HEK293 (cell line): ENCODE data around the gene NFKBIZ.
"Not testable (repeated sequence)": the region's sequence is repeated elsewhere in the genome, so short reads cannot be mapped to it uniquely, and the experiment has no call there.

Experiments used
- CTCF ChIA-PET: fragments of 350-600 bp; formaldehyde crosslinking; extraction: SDS; loops from one replicate; lab custom pipeline; 2021; ENCODE audit warnings: antibody characterized with exemption; lab: Yijun Ruan, JAX
- POLR2A ChIA-PET: fragments of 300-600 bp; formaldehyde crosslinking; extraction: SDS; loops from one replicate; lab custom pipeline; 2020; ENCODE audit warnings: antibody characterized with exemption, inconsistent platforms; lab: Yijun Ruan, JAX
- H3K27ac ChIP-seq: fragments of 200-500 bp; sonication (Bioruptor generic); 2 replicates; pipeline ENCODE4 v1.5.1; 2014; ENCODE audit warnings: low read depth, low read length, control low read depth, inconsistent platforms; ENCODE audit errors: extremely low read depth
- H3K36me3 ChIP-seq, 2 experiments: fragments of 200-500 bp in 1 of 2; sonication (Bioruptor generic) in 1 of 2; 1 replicate in 1 of 2; 2 replicates in 1 of 2; pipeline ENCODE4 v1.5.1; 2014 to 2017; ENCODE audit warnings: inconsistent platforms in 2 of 2, low read length in 2 of 2; ENCODE audit not compliant: control insufficient read depth in 2 of 2, insufficient read depth in 1 of 2
- H3K4me1 ChIP-seq: fragments of 200-500 bp; sonication (Bioruptor generic); 2 replicates; pipeline ENCODE4 v1.5.1; 2014; ENCODE audit warnings: mild to moderate bottlenecking, low read length, inconsistent platforms; ENCODE audit not compliant: control insufficient read depth, insufficient read depth
- H3K4me3 ChIP-seq: 2 replicates; pipeline ENCODE4 v1.5.1; 2011; ENCODE audit warnings: low read depth, mild to moderate bottlenecking, control low read depth, low read length, moderate library complexity
- H3K9me3 ChIP-seq: fragments of 200-500 bp; sonication (Bioruptor generic); 2 replicates; pipeline ENCODE4 v1.5.1; 2014; ENCODE audit warnings: low read depth, low read length, inconsistent platforms; ENCODE audit not compliant: control insufficient read depth, insufficient read depth
- GLIS1 ChIP-seq: fragments of 450-650 bp; formaldehyde crosslinking; IDR thresholded peaks from 2 replicates; pipeline ENCODE4 v1.5.1; 2016; ENCODE audit warnings: missing biosample characterization, missing genetic modification characterization
- OSR2 ChIP-seq: fragments of 450-650 bp; formaldehyde crosslinking; IDR thresholded peaks from 2 replicates; pipeline ENCODE4 v1.5.1; 2016; ENCODE audit warnings: missing biosample characterization, missing genetic modification characterization
- PRDM1 ChIP-seq: fragments of 450-650 bp; formaldehyde crosslinking; IDR thresholded peaks from 2 replicates; pipeline ENCODE4; 2016; ENCODE audit warnings: missing biosample characterization, missing genetic modification characterization
- REST ChIP-seq: fragments of 450-650 bp; formaldehyde crosslinking; IDR thresholded peaks from 2 replicates; pipeline ENCODE4 v1.5.1; 2016; ENCODE audit warnings: missing biosample characterization, missing genetic modification characterization
- SCRT1 ChIP-seq: fragments of 450-650 bp; formaldehyde crosslinking; IDR thresholded peaks from 2 replicates; pipeline ENCODE4 v1.5.1; 2016; ENCODE audit warnings: missing biosample characterization, missing genetic modification characterization, borderline replicate concordance
- SCRT2 ChIP-seq: fragments of 450-650 bp; formaldehyde crosslinking; IDR thresholded peaks from 2 replicates; pipeline ENCODE4 v1.5.1; 2016; ENCODE audit warnings: missing biosample characterization, missing genetic modification characterization
- ZNF10 ChIP-seq: fragments of 450-650 bp; formaldehyde crosslinking; IDR thresholded peaks from 2 replicates; pipeline ENCODE4 v1.5.1; 2017; ENCODE audit warnings: missing biosample characterization, missing genetic modification characterization
- ZNF148 ChIP-seq: fragments of 450-650 bp; formaldehyde crosslinking; IDR thresholded peaks from 2 replicates; pipeline ENCODE4 v1.5.0; 2017; ENCODE audit warnings: missing biosample characterization, missing genetic modification characterization, borderline replicate concordance
- ZNF248 ChIP-seq: fragments of 450-650 bp; formaldehyde crosslinking; IDR thresholded peaks from 2 replicates; pipeline ENCODE4 v1.5.1; 2017; ENCODE audit warnings: missing biosample characterization, missing genetic modification characterization
- ZNF354C ChIP-seq: fragments of 450-650 bp; formaldehyde crosslinking; IDR thresholded peaks from 2 replicates; pipeline ENCODE4 v1.5.1; 2016; ENCODE audit warnings: missing biosample characterization, missing genetic modification characterization, low read depth, borderline replicate concordance
- ZNF426 ChIP-seq: fragments of 450-650 bp; formaldehyde crosslinking; IDR thresholded peaks from 2 replicates; pipeline ENCODE4 v1.5.1; 2017; ENCODE audit warnings: missing biosample characterization, missing genetic modification characterization, mild to moderate bottlenecking, inconsistent platforms, moderate library complexity
- ZNF580 ChIP-seq: fragments of 450-650 bp; formaldehyde crosslinking; IDR thresholded peaks from 2 replicates; pipeline ENCODE4 v1.5.1; 2016; ENCODE audit warnings: missing biosample characterization, missing genetic modification characterization

NFKBIZ gene

GRCh38 chr3:101862416-101863165, 13.3 kb downstream of the NFKBIZ start:
- Histone ChIP-seq H3K4me1 (peaks cover 3% of the 10 kb centered on the region; the same call in 1 of the 2 replicates), H3K36me3 (peaks cover 13 to 38% of the 10 kb centered on the region in 2 experiments), H3K9me3 (no peaks in the 10 kb centered on the region), H3K27ac (no peak overlapping the region), H3K4me3 (no peak overlapping the region)
- CTCF ChIA-PET = no interaction called here
- TF ChIP-seq PRDM1 (tag by site-specific recombination) (no peak), ZNF426 (tag by site-specific recombination) (no peak), ZNF354C (no peak), ZNF248 (tag by site-specific recombination) (no peak), GLIS1 (tag by site-specific recombination) (no peak), ZNF10 (tag by site-specific recombination) (no peak), ZNF580 (tag by site-specific recombination) (no peak), REST (tag by site-specific recombination) (no peak), SCRT1 (tag by site-specific recombination) (no peak), ZNF148 (no peak)
- TF ChIP-seq, all 188 proteins: peak for 0
- POLR2A ChIA-PET = no interaction called here

- H3K27ac ChIP-seq, H3K9me3 ChIP-seq, H3K4me1 ChIP-seq, H3K4me3 ChIP-seq: not testable (repeated sequence)
- H3K36me3 ChIP-seq = peaks cover 0 to 15% of the 10 kb centered on the region in 2 experiments; a peak in 2 of 3 replicates
- POLR2A ChIA-PET = interaction anchor here (1.1 kb wide), 1 partner anchor 15 kb away, joined by 3 read pairs; no protein-coding TSS in a partner anchor
- CTCF ChIA-PET = interaction anchor here (0.9 to 1.2 kb wide), 2 partner anchors 11 to 364 kb away, joined by 3 read pairs; no protein-coding TSS in a partner anchor
Measured at GRCh38 chr3:101864926-101865325, 15.6 kb downstream of the NFKBIZ start.

- peak; percentile 39; the same call in 1 of the 2 replicates for TF ChIP-seq SCRT2 (tag by site-specific recombination)
- no peak for TF ChIP-seq OSR2 (tag by site-specific recombination)
- H3K4me1 ChIP-seq = peaks cover 3% of the 10 kb centered on the region; the same call in 1 of the 2 replicates
- no peak overlapping the region for H3K4me3 ChIP-seq
- H3K9me3 ChIP-seq = no peaks in the 10 kb centered on the region
- peaks cover 0 to 10% of the 10 kb centered on the region in 2 experiments; a peak in 1 of 3 replicates for H3K36me3 ChIP-seq
- H3K27ac ChIP-seq = no peak overlapping the region
- POLR2A ChIA-PET = interaction anchor here (0.8 to 1.1 kb wide), 2 partner anchors 16 to 17 kb away, joined by 3 to 4 read pairs; partner anchors contain the start of gene NFKBIZ
- CTCF ChIA-PET = interaction anchor here (0.9 to 1.2 kb wide), 2 partner anchors 12 to 363 kb away, joined by 3 read pairs; no protein-coding TSS in a partner anchor
Measured at GRCh38 chr3:101865751-101866509, 16.6 kb downstream of the NFKBIZ start.
